Measurements from ENCODE around the gene SSH2. TPM values are rescaled to one million over a fixed set of nuclear protein-coding genes. Genes with fewer than 3 reads are reported as not detected.
A peak's percentile ranks its signal among the peaks of the same experiment; 100 is the strongest.

Gene SSH2
- total RNA-seq, 4 donors from 2014 or later, result 30.2 to 38.6 (median 35.5) TPM

DNA sequence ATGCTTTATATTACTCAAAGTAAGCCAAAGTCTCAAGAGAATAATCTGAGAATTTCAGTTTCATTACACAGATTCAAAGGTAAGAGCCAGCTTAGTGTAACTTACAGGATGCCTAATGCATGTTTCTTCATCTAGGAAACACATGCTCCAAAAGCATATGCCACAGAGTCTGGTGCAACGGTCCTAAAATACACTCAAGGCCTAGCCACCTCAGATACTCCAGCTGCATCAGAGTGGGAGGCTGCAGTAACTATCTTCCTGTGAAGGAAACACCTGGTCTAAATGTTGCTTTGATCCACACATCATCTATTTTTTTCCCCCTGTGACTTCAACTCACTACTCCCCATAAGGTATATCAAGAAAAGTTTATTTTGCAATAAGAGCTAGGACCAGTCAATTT lies 255.7 kb downstream of the SSH2 start:
- Histone ChIP-seq H3K27ac (no peak overlapping the region), H3K27me3 (no peaks in the 10 kb centered on the region), H3K4me3 (replicated peaks in 1 of 3) (no peak overlapping the region), H3K9me3 (no peaks in the 10 kb centered on the region), H3K36me3 (peaks cover 0 to 5% of the 10 kb centered on the region in 2 donors), H3K4me1 (peaks cover 0 to 6% of the 10 kb centered on the region in 2 donors)
- TF ChIP-seq POLR2A (IDR thresholded peaks at IDR 0.05) (no peak), CTCF (IDR thresholded peaks at IDR 0.05) (no peak)
- 63 to 73% methylated on average over 1 of the region's 1 CpG for WGBS, 2 donors
- no peak for DNase-seq
- intact Hi-C loops (cut with DNase I), result no loop called here

DNA sequence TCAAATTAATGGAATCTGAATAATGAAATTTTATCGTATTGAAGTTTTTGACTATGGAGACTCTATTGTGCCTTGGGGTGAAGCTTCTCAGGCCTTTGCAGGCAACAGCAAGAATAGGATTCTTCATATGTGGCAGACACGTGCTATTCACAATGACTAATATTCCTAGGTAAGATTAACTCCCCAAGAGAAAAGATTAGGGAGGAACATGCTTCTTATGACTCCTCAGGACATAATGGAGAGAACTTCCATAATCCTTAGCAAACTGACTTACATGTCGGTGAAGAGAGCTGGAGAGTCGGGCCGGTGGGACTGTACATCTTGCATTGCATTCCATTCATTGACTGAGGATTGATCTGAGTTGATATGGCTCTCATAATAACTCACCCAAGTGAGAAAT lies 258.4 kb downstream of the SSH2 start:
- H3K36me3 ChIP-seq, result peaks cover under 1 to 8% of the 10 kb centered on the region in 2 donors
- no peak overlapping the region for H3K4me3 ChIP-seq (replicated peaks in 1 of 3)
- TF ChIP-seq POLR2A (IDR thresholded peaks at IDR 0.05) (no peak), CTCF (IDR thresholded peaks at IDR 0.05) (no peak)
- 81 to 84% methylated on average over 5 of the region's 5 CpGs for WGBS, 2 donors
- DNase-seq, result no peak
- peaks cover 0 to 10% of the 10 kb centered on the region in 2 donors for H3K4me1 ChIP-seq
- H3K9me3 ChIP-seq, result no peaks in the 10 kb centered on the region
- H3K27me3 ChIP-seq, result no peaks in the 10 kb centered on the region
- intact Hi-C loops (cut with DNase I), result no loop called here
- H3K27ac ChIP-seq, result no peak overlapping the region

DNA sequence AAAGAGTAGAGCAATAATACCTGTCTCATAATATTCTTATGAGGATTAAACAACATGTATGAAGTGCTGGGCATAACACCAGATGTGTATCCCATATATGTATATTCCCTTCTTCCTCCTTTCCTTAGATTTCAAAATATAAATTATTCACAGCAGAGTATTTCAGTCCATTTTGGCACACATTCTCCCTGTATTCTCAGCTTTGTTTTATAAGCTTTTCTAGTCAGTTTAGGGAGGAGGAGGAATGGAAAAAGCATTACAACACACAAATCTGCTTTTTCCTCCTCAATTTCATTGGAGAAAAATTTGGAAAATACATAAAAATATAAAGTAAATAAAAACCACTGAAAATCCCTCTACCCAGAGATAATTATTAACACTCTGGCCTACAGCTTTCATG lies 260.8 kb downstream of the SSH2 start:
- Histone ChIP-seq H3K36me3 (peaks cover 6 to 15% of the 10 kb centered on the region in 2 donors), H3K4me3 (replicated peaks in 1 of 3) (no peak overlapping the region), H3K9me3 (no peaks in the 10 kb centered on the region), H3K4me1 (peaks cover 0 to 10% of the 10 kb centered on the region in 2 donors), H3K27ac (no peak overlapping the region), H3K27me3 (no peaks in the 10 kb centered on the region)
- no peak for DNase-seq
- TF ChIP-seq POLR2A (IDR thresholded peaks at IDR 0.05) (no peak), CTCF (IDR thresholded peaks at IDR 0.05) (no peak)
- intact Hi-C loops (cut with DNase I), result no loop called here

GRCh38 chr17:29667969-29668368 lies 262.1 kb downstream of the SSH2 start:
- no peaks in the 10 kb centered on the region for H3K27me3 ChIP-seq
- no peak overlapping the region for H3K4me3 ChIP-seq (replicated peaks in 1 of 3)
- TF ChIP-seq POLR2A (IDR thresholded peaks at IDR 0.05), result no peak
- TF ChIP-seq CTCF (IDR thresholded peaks at IDR 0.05), result no peak
- H3K4me1 ChIP-seq, result peaks cover 4 to 14% of the 10 kb centered on the region in 2 donors
- peaks cover 6 to 15% of the 10 kb centered on the region in 2 donors for H3K36me3 ChIP-seq
- DNase-seq, result no peak
- peak overlapping the region; percentile 4 to 38 (median 34) for H3K27ac ChIP-seq
- no peaks in the 10 kb centered on the region for H3K9me3 ChIP-seq
- intact Hi-C loops (cut with DNase I), result no loop called here

DNA sequence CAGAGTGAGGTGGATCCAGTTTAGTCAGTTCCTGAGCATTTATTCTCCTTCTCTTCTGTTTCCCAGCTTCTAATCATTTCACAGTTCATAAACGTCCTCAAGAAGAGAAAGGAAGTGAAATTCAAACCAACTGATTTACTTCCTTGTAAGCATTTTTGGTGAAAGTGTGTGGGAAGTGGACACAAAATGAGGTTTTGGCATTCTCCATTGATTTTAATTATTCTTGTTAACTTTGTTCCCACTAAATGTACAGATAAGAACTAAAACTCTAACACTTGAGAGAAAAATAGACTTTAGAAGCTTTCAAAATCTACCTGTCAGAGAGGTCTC lies 264.6 kb downstream of the SSH2 start:
- Histone ChIP-seq H3K9me3 (no peaks in the 10 kb centered on the region), H3K36me3 (peaks cover 6 to 11% of the 10 kb centered on the region in 2 donors), H3K27me3 (no peaks in the 10 kb centered on the region), H3K4me1 (peaks cover 7 to 22% of the 10 kb centered on the region in 2 donors), H3K27ac (peak overlapping the region in 1 of 3 donors; percentile 34), H3K4me3 (replicated peaks in 1 of 3) (no peak overlapping the region)
- no peak for TF ChIP-seq POLR2A (IDR thresholded peaks at IDR 0.05)
- TF ChIP-seq CTCF (IDR thresholded peaks at IDR 0.05), result no peak
- WGBS, 2 donors, result 27 to 50% methylated on average over 1 of the region's 1 CpG
- DNase-seq, result no peak
- intact Hi-C loops (cut with DNase I), result no loop called here

All from thyroid gland (tissue), 4 donors.